Fibroblast of lung (primary cell): ENCODE results near the gene HOXD9. TPM values are rescaled to one million over a fixed set of nuclear protein-coding genes. Genes with fewer than 3 reads are reported as not detected.

Experiments
- DNase-seq, 2 donors: peaks; one replicate each; pipeline versions ENCODE4 v3.0.0 to v3.0.0-alpha.2; 2010; ENCODE audit warnings: low read depth in 2 of 2
- H2AFZ ChIP-seq: 2 replicates; pipeline ENCODE4 v1.5.1; 2012; ENCODE audit warnings: low read length, control low read depth, inconsistent platforms
- H3K27ac ChIP-seq: 2 replicates; pipeline ENCODE4 v1.5.1; 2011; ENCODE audit warnings: low read length, control low read depth; ENCODE audit not compliant: insufficient read depth
- H3K27me3 ChIP-seq: 2 replicates; pipeline ENCODE4 v1.5.1; 2011; ENCODE audit warnings: mild to moderate bottlenecking, low read length; ENCODE audit not compliant: control insufficient read depth, insufficient read depth
- H3K36me3 ChIP-seq: 2 replicates; pipeline ENCODE4 v1.5.1; 2011; ENCODE audit warnings: low read length; ENCODE audit not compliant: control insufficient read depth, insufficient read depth
- H3K4me1 ChIP-seq: 2 replicates; pipeline ENCODE4 v1.5.1; 2011; ENCODE audit warnings: low read length; ENCODE audit not compliant: control insufficient read depth, insufficient read depth; ENCODE audit errors: extremely low read depth
- H3K4me2 ChIP-seq: 2 replicates; pipeline ENCODE4 v1.5.1; 2011; ENCODE audit warnings: low read length, control low read depth; ENCODE audit not compliant: insufficient read depth; ENCODE audit errors: extremely low read depth
- H3K4me3 ChIP-seq, 4 experiments: fragments of 200-600 bp in 1 of 4; sonication (generic) in 1 of 4; replicated peaks in 1 of 4; 2 replicates each; pipeline ENCODE4 v1.5.1; 2011 to 2016; ENCODE audit warnings: low read length in 4 of 4, low read depth in 3 of 4, mild to moderate bottlenecking in 3 of 4, control low read depth in 2 of 4, inconsistent platforms in 1 of 4, mixed read lengths in 1 of 4; ENCODE audit not compliant: insufficient read depth in 1 of 4; ENCODE audit errors: control extremely low read depth in 1 of 4
- H3K79me2 ChIP-seq: 2 replicates; pipeline ENCODE4 v1.5.1; 2012; ENCODE audit warnings: mild to moderate bottlenecking, low read length, inconsistent platforms; ENCODE audit not compliant: control insufficient read depth, insufficient read depth
- H3K9ac ChIP-seq: 2 replicates; pipeline ENCODE4 v1.5.1; 2011; ENCODE audit warnings: mild to moderate bottlenecking, low read length, control low read depth; ENCODE audit not compliant: insufficient read depth
- H3K9me3 ChIP-seq: 2 replicates; pipeline ENCODE4 v1.5.1; 2012; ENCODE audit warnings: low read depth, low read length; ENCODE audit not compliant: control insufficient read depth, insufficient read depth
- H4K20me1 ChIP-seq: 2 replicates; pipeline ENCODE4 v1.5.1; 2011; ENCODE audit warnings: low read length; ENCODE audit not compliant: control insufficient read depth, insufficient read depth; ENCODE audit errors: extremely low read depth
- EZH2 ChIP-seq: IDR thresholded peaks from 2 replicates; pipeline ENCODE4 v1.5.1; 2012; ENCODE audit warnings: low read length, control low read depth, mild to moderate bottlenecking; ENCODE audit errors: missing control alignments
- polyA plus RNA-seq, 2 donors: library from polyadenylated mRNA; depleted of rRNA in 1 of 2; stranded (reverse) in 1 of 2; unstranded in 1 of 2; fragments of >200 nt; gene quantifications; 2 replicates each; pipeline ENCODE4 v1.2.1, GENCODE V29; 2011 to 2012; ENCODE audit warnings: missing spikeins in 1 of 2
- total RNA-seq: library from RNA; depleted of rRNA; stranded (reverse); fragments of >200 nt; gene quantifications from 2 replicates; pipeline ENCODE4 v1.2.1, GENCODE V29; 2014
- TF ChIP-seq, protein P1 (sequence below), 2 donors: IDR thresholded peaks in 1 of 2; conservative IDR thresholded peaks in 1 of 2; 1 replicate in 1 of 2; 2 replicates in 1 of 2; pipeline ENCODE4 v1.5.1; 2011 to 2012; ENCODE audit warnings: low read length in 2 of 2, control low read depth in 1 of 2, inconsistent platforms in 1 of 2, low read depth in 1 of 2, mild to moderate bottlenecking in 1 of 2

Gene HOXD9
- total and polyA plus RNA-seq, 2 donors (not counting 1 experiment from before 2014, with no cell fraction given): not detected

DNA sequence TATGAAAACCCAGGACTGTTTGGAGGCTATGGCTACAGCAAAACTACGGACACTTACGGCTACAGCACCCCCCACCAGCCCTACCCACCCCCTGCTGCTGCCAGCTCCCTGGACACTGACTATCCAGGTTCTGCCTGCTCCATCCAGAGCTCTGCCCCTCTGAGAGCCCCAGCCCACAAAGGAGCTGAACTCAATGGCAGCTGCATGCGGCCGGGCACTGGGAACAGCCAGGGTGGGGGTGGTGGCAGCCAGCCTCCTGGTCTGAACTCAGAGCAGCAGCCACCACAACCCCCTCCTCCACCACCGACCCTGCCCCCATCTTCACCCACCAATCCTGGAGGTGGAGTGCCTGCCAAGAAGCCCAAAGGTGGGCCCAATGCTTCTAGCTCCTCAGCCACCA lies 46.7 kb downstream of the HOXD9 start:
- Histone ChIP-seq H3K27me3 (peaks cover 47% of the 10 kb centered on the region), H3K4me1 (no peaks in the 10 kb centered on the region), H4K20me1 (no peaks in the 10 kb centered on the region), H3K36me3 (no peaks in the 10 kb centered on the region), H2AFZ (no peak overlapping the region), H3K9ac (no peak overlapping the region), H3K4me3 (no peak overlapping the region), H3K79me2 (no peaks in the 10 kb centered on the region), H3K27ac (no peak overlapping the region), H3K9me3 (no peaks in the 10 kb centered on the region), H3K4me2 (no peak overlapping the region)
- TF ChIP-seq, protein P1, sequence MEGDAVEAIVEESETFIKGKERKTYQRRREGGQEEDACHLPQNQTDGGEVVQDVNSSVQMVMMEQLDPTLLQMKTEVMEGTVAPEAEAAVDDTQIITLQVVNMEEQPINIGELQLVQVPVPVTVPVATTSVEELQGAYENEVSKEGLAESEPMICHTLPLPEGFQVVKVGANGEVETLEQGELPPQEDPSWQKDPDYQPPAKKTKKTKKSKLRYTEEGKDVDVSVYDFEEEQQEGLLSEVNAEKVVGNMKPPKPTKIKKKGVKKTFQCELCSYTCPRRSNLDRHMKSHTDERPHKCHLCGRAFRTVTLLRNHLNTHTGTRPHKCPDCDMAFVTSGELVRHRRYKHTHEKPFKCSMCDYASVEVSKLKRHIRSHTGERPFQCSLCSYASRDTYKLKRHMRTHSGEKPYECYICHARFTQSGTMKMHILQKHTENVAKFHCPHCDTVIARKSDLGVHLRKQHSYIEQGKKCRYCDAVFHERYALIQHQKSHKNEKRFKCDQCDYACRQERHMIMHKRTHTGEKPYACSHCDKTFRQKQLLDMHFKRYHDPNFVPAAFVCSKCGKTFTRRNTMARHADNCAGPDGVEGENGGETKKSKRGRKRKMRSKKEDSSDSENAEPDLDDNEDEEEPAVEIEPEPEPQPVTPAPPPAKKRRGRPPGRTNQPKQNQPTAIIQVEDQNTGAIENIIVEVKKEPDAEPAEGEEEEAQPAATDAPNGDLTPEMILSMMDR (conservative IDR thresholded peaks at IDR 0.05 in 1 of 2, IDR thresholded peaks at IDR 0.05 in 1 of 2; ENCODE audit: low read depth in 1 of 2, low read length in 2 of 2): no peak
- no peak for TF ChIP-seq EZH2
- no peak for DNase-seq

DNA sequence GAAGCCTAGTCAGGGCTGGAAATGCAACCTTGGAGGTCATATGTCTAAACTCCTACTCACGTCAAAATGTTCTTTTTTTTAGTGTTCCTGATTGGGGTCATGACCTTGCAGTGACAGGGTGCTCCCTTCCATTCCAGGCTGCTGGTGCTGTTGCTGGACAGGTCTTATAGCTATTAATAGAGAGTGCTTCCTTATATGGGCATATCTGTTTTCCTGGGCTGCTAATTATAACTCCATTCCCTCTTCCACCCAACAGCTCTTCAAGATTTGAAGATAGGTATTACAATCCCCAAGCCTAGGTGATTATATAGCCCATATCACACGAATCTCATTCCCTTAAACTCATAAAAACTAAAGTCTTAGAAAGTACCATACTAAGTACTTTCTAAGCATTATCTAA lies 47.2 kb downstream of the HOXD9 start:
- H2AFZ ChIP-seq: no peak overlapping the region
- no peak overlapping the region for H3K4me3 ChIP-seq
- no peaks in the 10 kb centered on the region for H3K9me3 ChIP-seq
- no peak for DNase-seq
- peaks cover 42% of the 10 kb centered on the region for H3K27me3 ChIP-seq
- H3K36me3 ChIP-seq: no peaks in the 10 kb centered on the region
- H3K4me1 ChIP-seq: no peaks in the 10 kb centered on the region
- TF ChIP-seq EZH2: no peak
- TF ChIP-seq, protein P1 (conservative IDR thresholded peaks at IDR 0.05 in 1 of 2, IDR thresholded peaks at IDR 0.05 in 1 of 2; ENCODE audit: low read depth in 1 of 2, low read length in 2 of 2): no peak
- H3K9ac ChIP-seq: no peak overlapping the region
- no peaks in the 10 kb centered on the region for H3K79me2 ChIP-seq
- H4K20me1 ChIP-seq: no peaks in the 10 kb centered on the region
- H3K4me2 ChIP-seq: no peak overlapping the region
- H3K27ac ChIP-seq: no peak overlapping the region

DNA sequence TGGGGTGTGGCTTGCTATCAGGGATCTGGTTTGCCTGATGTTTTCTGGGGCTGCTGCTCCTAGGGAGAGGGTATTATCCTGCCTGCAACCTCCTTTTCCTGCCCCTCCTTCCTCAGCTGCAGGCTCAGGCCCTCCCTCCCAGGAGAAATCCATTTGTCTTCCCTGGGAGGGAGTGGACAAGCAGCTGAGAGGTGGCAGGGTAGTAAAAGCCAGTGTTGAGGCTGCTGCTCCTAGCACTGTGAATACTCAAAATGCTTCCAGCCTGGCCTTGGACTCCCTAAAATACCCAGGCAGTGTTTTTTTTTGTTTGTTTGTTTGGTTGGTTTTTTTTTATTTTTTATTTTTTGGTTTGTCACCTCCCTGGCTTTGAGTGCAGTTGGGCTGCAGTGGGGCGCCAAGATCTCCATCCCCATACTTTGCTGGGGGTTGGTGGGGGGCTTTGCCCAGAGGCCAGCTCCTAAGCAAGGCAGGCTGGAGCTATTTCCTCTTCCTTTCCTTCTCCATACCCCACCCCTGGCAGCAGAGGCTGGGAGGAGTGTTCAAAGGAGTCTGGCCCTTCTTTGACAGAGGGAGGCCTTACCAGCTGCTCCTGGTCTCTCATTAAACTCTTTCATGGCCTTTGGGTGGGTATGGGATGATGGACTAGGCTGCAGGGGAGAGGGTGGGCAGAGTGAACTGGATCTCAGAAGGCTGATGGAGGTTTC lies 48.2 kb downstream of the HOXD9 start:
- H3K9ac ChIP-seq: no peak overlapping the region
- no peaks in the 10 kb centered on the region for H3K36me3 ChIP-seq
- peaks cover 42% of the 10 kb centered on the region for H3K27me3 ChIP-seq
- no peaks in the 10 kb centered on the region for H3K4me1 ChIP-seq
- H3K79me2 ChIP-seq: no peaks in the 10 kb centered on the region
- H3K4me2 ChIP-seq: no peak overlapping the region
- H3K27ac ChIP-seq: no peak overlapping the region
- H3K4me3 ChIP-seq: no peak overlapping the region
- H4K20me1 ChIP-seq: no peaks in the 10 kb centered on the region
- no peaks in the 10 kb centered on the region for H3K9me3 ChIP-seq
- peak in 1 of 2 donors; percentile 76 for DNase-seq
- no peak overlapping the region for H2AFZ ChIP-seq
- TF ChIP-seq, protein P1 (conservative IDR thresholded peaks at IDR 0.05 in 1 of 2, IDR thresholded peaks at IDR 0.05 in 1 of 2; ENCODE audit: low read depth in 1 of 2, low read length in 2 of 2): no peak
